Neural cell (in vitro differentiated cells): ENCODE results near the gene MEN1.

ENCODE experiments used
- CTCF ChIP-seq: fragments of 450-650 bp; IDR thresholded peaks from 2 replicates; pipeline ENCODE4 v1.5.1; 2014; ENCODE audit warnings: antibody characterized with exemption, mild to moderate bottlenecking, moderate library complexity; ENCODE audit not compliant: poor library complexity, severe bottlenecking
- EZH2 ChIP-seq: fragments of 200-600, 300-800 bp; shearing (Covaris generic), sonication (generic); IDR thresholded peaks from 2 replicates; pipeline ENCODE4 v1.6.1; 2014; ENCODE audit warnings: antibody characterized with exemption, low read length, borderline replicate concordance, mild to moderate bottlenecking; ENCODE audit not compliant: insufficient read depth, poor library complexity, severe bottlenecking
- REST ChIP-seq: IDR thresholded peaks from 2 replicates; pipeline ENCODE4 v1.6.1; 2012; ENCODE audit warnings: borderline replicate concordance
- SMC3 ChIP-seq: fragments of 450-650 bp; conservative IDR thresholded peaks from 2 replicates; pipeline ENCODE4 v1.6.1; 2014; ENCODE audit warnings: antibody characterized with exemption, mild to moderate bottlenecking, moderate library complexity; ENCODE audit not compliant: poor library complexity

GRCh38 chr11:64805481-64805880 is 4.9 kb downstream of the MEN1 start:
- TF ChIP-seq SMC3: no peak
- no peak for TF ChIP-seq CTCF
- TF ChIP-seq EZH2: no peak
- TF ChIP-seq REST: no peak
